Ureter (tissue), 1 donor: Measurements from ENCODE around the gene PTPRR. TPM values are rescaled to one million over a fixed set of nuclear protein-coding genes. Genes with fewer than 3 reads are reported as not detected.

Source experiments
- DNase-seq: peaks from one replicate; pipeline ENCODE4 v3.0.0-alpha.2; 2020; ENCODE audit warnings: low spot score
- total RNA-seq: library from RNA; stranded (reverse); gene quantifications from one replicate; pipeline ENCODE4 v1.2.4, GENCODE V29; 2023
- donor health status: DM: yes; HTN: yes; CAD: no.

PTPRR gene
- 1.7 TPM for total RNA-seq

GRCh38 chr12:70920251-70920851, at the start of gene PTPRR:
TSS of gene PTPRR (minus strand) at chr12:70920738. CDS start at chr12:70920390, 348 bp downstream.
- DNase-seq = no peak

DNA sequence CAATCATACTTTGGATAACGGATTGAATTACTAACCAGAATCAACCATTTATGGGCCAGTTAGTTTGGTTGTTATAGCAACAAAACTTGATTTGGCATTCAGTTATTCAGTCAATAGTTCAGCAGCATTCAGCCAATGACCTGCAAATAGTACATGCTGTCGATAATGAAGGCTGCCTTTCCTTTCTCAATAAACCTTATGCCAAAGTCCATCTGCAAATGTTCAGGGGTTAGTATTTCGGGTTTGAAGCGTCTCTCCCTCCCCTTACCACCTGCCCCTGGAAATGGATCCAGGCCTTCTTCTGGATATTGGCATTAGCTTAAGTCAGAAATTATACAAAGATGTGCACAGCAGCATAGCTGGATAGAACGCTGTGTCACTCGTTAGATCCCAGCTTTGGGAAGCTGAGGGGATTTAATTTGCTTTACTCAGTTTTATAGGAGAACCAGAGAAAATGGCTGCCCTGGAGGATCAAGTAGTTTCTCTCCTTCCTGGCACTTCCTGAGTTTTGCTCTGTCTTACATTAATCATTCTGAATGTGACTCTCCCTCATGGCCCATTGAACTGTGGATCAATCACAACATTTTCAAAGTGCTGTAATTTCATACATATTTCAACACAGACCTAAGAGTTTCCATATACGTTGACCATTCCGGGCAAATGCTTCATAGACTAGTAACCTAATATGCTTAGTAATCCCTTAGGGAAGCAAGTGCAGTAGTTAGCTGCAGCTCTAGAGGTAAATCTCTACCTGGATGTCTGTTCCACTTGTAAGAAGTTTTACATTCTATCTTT, 46.7 kb upstream of the PTPRR start:
- DNase-seq = no peak

GRCh38 chr12:70966046-70966445, 45.5 kb upstream of the PTPRR start:
- no peak for DNase-seq

- DNase-seq = no peak
Observed at GRCh38 chr12:70964867-70965510, 44.5 kb upstream of the PTPRR start.

- no peak for DNase-seq
Observed at GRCh38 chr12:70963081-70963660, 42.6 kb upstream of the PTPRR start.

DNA sequence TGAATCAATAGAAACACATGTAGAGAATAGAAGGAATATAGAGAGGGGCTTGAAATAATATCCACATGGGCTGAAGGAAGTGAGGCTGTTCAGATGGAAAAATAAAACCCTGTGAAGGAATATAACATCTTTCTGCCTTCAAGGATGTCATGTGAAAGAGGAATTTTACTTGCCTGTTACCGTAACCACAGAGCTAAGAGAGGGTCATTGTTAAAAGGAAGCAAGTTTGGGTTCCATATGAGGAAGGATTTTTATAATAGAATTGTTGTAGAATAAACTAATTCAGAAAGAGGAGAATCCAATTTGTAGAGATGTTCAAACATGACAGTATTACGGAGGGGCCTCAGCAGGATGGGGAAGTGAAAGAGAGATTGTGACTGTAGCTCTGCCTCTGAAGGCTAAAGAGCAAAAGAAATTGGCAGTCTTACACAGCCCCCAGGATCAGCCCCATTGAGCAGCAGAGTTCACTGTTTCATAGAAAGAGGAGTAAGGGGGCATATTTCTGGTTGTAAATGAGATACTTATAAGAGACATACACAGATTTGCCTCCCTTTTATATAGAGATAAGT, 41.8 kb upstream of the PTPRR start:
- no peak for DNase-seq

DNA sequence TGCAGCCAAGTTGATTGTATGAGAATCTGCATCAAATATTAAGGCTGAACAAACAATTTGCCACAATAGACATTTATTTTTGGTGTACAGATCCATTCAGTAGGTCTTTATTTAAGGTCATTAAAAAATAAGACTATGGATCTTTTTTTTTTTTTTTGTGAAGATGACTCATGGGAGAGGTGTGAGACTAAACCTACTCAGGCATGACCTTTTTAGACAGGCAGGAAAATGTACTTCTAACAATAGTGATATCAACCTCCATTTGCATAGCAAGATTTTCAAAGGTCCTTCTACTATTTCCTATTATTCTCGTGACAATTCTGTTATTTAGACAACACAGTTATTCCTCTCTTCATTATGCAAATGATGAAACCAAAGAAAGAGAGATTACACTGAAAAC, 39.9 kb upstream of the PTPRR start:
- no peak for DNase-seq

DNA sequence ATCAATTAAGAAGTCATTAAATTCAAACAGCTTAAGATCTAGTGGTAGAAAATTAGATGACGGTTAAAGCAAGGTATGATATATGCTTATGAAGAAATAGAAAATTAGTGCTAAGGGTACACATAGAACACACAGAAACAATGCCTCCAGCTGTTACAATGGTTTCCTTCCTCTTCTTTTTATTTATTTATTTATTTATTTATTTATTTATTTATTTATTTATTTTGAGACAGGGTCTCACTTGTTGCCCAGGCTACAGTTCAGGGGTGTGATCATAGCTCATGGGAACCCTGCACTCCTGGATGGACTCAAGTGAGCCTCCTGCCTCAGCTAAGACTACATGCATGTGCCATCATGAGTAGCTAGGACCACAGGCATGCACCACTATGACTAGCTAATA, 34.9 kb upstream of the PTPRR start:
- no peak for DNase-seq

- DNase-seq = no peak
Observed at GRCh38 chr12:70950451-70950850, 29.9 kb upstream of the PTPRR start.

- no peak for DNase-seq
Observed at GRCh38 chr12:70948976-70949336, 28.4 kb upstream of the PTPRR start.

DNA sequence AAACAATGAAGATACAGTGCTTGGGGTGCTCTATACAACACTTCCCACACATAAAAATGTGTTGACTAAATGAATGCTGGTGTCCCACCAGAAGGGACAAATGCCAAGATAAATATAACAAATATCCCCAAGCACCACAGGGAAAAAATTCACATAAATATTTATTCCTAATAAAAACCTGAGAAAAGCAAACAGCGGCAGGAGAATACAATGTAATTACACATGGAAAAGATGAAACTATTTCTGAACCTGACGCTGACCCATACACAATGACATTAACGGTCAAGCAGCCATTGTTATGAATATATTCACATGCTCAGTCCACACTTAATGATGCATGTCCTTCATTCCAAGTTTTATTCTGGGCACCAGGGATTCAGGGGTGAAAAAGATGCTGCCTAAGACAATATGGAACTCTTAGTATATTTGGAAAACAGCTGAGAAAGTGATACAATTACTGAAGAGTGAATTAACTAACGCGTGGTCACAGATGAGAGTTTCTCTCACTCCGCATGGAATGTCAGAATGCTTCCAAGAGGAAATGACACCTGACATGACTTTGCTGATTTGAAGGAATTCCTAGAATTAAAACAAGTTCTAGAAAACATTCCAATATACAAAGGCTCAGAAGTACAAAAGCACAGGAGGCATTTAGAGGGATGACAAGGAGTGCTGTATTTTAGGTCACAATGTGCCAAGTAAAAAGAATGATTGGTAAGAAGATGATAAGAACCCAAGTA, 27.9 kb upstream of the PTPRR start:
- no peak for DNase-seq

DNA sequence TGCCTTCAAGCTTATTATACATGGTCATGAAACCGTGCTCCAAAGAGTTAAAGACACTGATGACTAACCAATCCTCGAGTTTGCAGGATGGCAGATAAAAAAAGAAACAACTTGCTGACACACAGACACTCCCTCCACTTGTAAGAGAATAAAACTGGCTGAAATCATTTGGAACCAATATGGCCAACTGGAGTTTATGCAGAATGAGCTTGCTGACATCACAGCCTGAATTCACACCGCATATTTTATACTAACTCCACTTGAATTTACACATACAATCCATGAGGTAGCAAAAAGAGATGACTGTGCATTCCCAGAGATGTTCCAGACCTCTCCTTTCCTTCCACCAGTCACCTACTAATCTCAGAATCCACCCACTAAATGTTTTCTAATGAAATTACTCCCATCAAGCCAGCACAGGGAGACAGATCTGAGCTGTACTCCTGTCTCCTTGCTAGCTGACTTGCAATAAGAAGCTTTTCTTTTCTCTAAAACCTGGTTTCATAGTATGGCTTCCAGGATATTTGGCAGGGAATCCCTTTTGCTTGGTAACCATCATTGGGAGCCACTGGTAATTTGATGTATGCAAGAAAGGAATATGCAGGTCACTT, 15.8 kb upstream of the PTPRR start:
- DNase-seq = no peak

GRCh38 chr12:70933133-70933532, 12.6 kb upstream of the PTPRR start:
- DNase-seq = no peak

DNA sequence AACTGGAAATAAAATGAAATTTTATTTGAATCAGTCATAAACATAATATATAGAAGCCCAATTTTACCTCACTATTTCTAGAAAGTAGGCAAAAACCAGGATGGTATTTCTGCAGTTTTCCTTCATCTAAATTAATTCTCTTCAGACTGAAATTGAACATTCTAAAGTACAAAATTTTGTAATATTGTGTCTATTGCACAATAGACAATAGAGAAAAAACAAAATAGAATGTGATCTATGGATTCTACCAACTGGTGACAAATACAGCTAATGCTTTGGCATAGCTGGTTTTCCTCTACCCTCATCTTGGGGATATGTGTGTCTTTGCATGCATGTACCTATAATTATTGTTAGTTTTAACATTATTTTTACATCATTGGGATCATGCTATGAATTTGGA, 8.5 kb upstream of the PTPRR start:
- no peak for DNase-seq

DNA sequence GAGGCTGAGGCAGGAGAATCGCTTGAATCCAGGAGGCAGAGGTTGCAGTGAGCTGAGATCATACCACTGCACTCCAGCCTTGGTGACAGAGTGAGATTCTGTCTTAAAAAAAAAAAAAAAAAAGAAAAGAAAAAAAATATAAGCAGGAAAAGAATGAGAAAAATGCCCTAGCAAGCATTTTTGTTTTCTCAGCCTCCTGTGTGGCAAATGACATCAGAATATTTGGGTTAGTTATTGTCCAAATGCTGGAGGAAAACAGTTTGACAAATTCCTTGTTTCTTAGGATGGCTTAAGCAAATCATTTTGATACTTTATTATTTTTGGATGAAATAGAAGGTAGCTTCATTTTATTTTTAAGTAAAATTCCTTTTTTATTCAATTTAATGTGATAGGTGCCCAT, 7.5 kb upstream of the PTPRR start:
- no peak for DNase-seq

GRCh38 chr12:70927356-70927755, 6.8 kb upstream of the PTPRR start:
- no peak for DNase-seq

- no peak for DNase-seq
Observed at GRCh38 chr12:70925539-70925938, 5.0 kb upstream of the PTPRR start.

- no peak for DNase-seq
Observed at GRCh38 chr12:70920891-70921290, 353 bp upstream of the PTPRR start.

GRCh38 chr12:70919597-70920035, 922 bp downstream of the PTPRR start:
- no peak for DNase-seq

GRCh38 chr12:70919176-70919575, 1.4 kb downstream of the PTPRR start:
- no peak for DNase-seq

DNA sequence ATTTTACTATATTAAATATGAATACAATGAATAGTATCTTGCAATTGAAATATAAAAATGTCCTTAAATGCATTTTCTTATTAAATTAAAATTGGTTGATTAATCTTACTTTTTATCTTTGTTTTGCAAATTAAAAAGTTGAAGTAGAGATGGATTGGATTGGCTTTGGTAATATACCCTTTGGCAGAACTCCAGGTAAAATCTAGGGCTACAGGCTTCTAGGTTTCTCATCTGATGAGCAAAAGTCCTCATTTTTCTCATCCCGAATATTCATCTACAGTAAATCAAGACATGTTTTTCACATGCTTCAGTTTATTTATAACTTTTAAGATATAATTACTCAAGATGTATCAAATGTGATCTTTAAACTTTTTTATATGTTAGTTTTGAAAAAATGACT, 2.2 kb downstream of the PTPRR start:
- no peak for DNase-seq
